Nephron progenitor cell (in vitro differentiated cells): ENCODE results near the gene C16orf78.

Experiments used
- DNase-seq: peaks from one replicate; pipeline ENCODE4 v3.0.0; 2021
- H3K27ac Mint-ChIP-seq: 2 replicates; pipeline ENCODE4 v1.8.0; 2021; ENCODE audit warnings: mild to moderate bottlenecking, moderate library complexity, mixed read lengths
- H3K27me3 Mint-ChIP-seq: 2 replicates; pipeline ENCODE4 v1.8.0; 2021; ENCODE audit warnings: mild to moderate bottlenecking, low read depth, mixed read lengths; ENCODE audit not compliant: poor library complexity
- H3K36me3 Mint-ChIP-seq: 2 replicates; pipeline ENCODE4 v1.8.0; 2021; ENCODE audit warnings: low read depth, mixed read lengths
- H3K4me1 Mint-ChIP-seq: 2 replicates; pipeline ENCODE4 v1.8.0; 2021; ENCODE audit warnings: mixed read lengths
- H3K4me3 Mint-ChIP-seq: 2 replicates; pipeline ENCODE4 v1.8.0; 2021; ENCODE audit warnings: mild to moderate bottlenecking, moderate library complexity, mixed read lengths
- H3K9me3 Mint-ChIP-seq: 2 replicates; pipeline ENCODE4 v1.8.0; 2021; ENCODE audit warnings: mild to moderate bottlenecking, moderate library complexity, mixed read lengths
- CTCF ChIP-seq: fragments of 200-600 bp; sonication (generic); IDR thresholded peaks from 2 replicates; pipeline ENCODE4 v1.5.0; 2021; ENCODE audit warnings: antibody characterized with exemption

The C16orf78 gene

GRCh38 chr16:49400611-49401010 is 27.0 kb downstream of the C16orf78 start:
- no peak for DNase-seq
- H3K9me3 Mint-ChIP-seq: peaks cover 18% of the 10 kb centered on the region
- no peak overlapping the region for H3K4me3 Mint-ChIP-seq
- no peaks in the 10 kb centered on the region for H3K4me1 Mint-ChIP-seq
- H3K27ac Mint-ChIP-seq: no peak overlapping the region
- no peak for TF ChIP-seq CTCF
- peaks cover 33% of the 10 kb centered on the region for H3K27me3 Mint-ChIP-seq
- no peaks in the 10 kb centered on the region for H3K36me3 Mint-ChIP-seq

GRCh38 chr16:49405123-49405522 is 31.5 kb downstream of the C16orf78 start:
- no peak overlapping the region for H3K4me3 Mint-ChIP-seq
- H3K36me3 Mint-ChIP-seq: no peaks in the 10 kb centered on the region
- no peak for TF ChIP-seq CTCF
- no peak overlapping the region for H3K27ac Mint-ChIP-seq
- peaks cover 13% of the 10 kb centered on the region for H3K27me3 Mint-ChIP-seq
- H3K9me3 Mint-ChIP-seq: peaks cover 18% of the 10 kb centered on the region
- DNase-seq: no peak
- H3K4me1 Mint-ChIP-seq: peaks cover 6% of the 10 kb centered on the region

- no peak for TF ChIP-seq CTCF
- H3K4me1 Mint-ChIP-seq: peaks cover 6% of the 10 kb centered on the region
- peaks cover 13% of the 10 kb centered on the region for H3K27me3 Mint-ChIP-seq
- H3K9me3 Mint-ChIP-seq: peaks cover 18% of the 10 kb centered on the region
- DNase-seq: no peak
- no peak overlapping the region for H3K4me3 Mint-ChIP-seq
- no peak overlapping the region for H3K27ac Mint-ChIP-seq
- H3K36me3 Mint-ChIP-seq: no peaks in the 10 kb centered on the region
Observed at GRCh38 chr16:49405530-49405929, 31.9 kb downstream of the C16orf78 start.

GRCh38 chr16:49407873-49408550 is 34.4 kb downstream of the C16orf78 start:
- TF ChIP-seq CTCF: peak; percentile 94
- H3K4me1 Mint-ChIP-seq: peaks cover 6% of the 10 kb centered on the region
- peaks cover 18% of the 10 kb centered on the region for H3K27me3 Mint-ChIP-seq
- H3K36me3 Mint-ChIP-seq: no peaks in the 10 kb centered on the region
- H3K4me3 Mint-ChIP-seq: no peak overlapping the region
- H3K27ac Mint-ChIP-seq: no peak overlapping the region
- H3K9me3 Mint-ChIP-seq: peaks cover 14% of the 10 kb centered on the region
- DNase-seq: peak; percentile 91

- no peak for DNase-seq
- Mint-ChIP-seq H3K27me3 (peaks cover 22% of the 10 kb centered on the region), H3K4me1 (peaks cover 6% of the 10 kb centered on the region), H3K27ac (no peak overlapping the region), H3K36me3 (no peaks in the 10 kb centered on the region), H3K9me3 (peaks cover 5% of the 10 kb centered on the region), H3K4me3 (no peak overlapping the region)
- no peak for TF ChIP-seq CTCF
Observed at GRCh38 chr16:49409121-49409520, 35.5 kb downstream of the C16orf78 start.

GRCh38 chr16:49410226-49410625 is 36.6 kb downstream of the C16orf78 start:
- H3K9me3 Mint-ChIP-seq: peaks cover 5% of the 10 kb centered on the region
- H3K27ac Mint-ChIP-seq: no peak overlapping the region
- H3K27me3 Mint-ChIP-seq: peaks cover 17% of the 10 kb centered on the region
- no peaks in the 10 kb centered on the region for H3K36me3 Mint-ChIP-seq
- no peak for TF ChIP-seq CTCF
- no peak overlapping the region for H3K4me3 Mint-ChIP-seq
- DNase-seq: no peak
- peaks cover 17% of the 10 kb centered on the region for H3K4me1 Mint-ChIP-seq
